ENCODE results near the gene ASB18.

- TF ChIP-seq CTCF (IDR thresholded peaks at IDR 0.05) = no peak
- TF ChIP-seq POLR2A (IDR thresholded peaks at IDR 0.05) = no peak
Observed at GRCh38 chr2:236156095-236156859, 107.9 kb downstream of the ASB18 start.

All from uterus (tissue), 2 donors.